B cell (primary cell): ENCODE results near the gene RET. TPM values are rescaled to one million over a fixed set of nuclear protein-coding genes. Genes with fewer than 3 reads are reported as not detected.

Source experiments
- ATAC-seq: fragments of 200-7000 bp; cut with Tn5 transposase; one replicate; pipeline ENCODE4 v1.10.0; 2021; ENCODE audit warnings: low read depth, mild to moderate bottlenecking, moderate number of reproducible peaks, moderate library complexity
- CTCF ChIA-PET: fragments of 350-600 bp; sonication (Branson Sonifier 250); formaldehyde crosslinking; loops from one replicate; lab custom pipeline; 2021; ENCODE audit warnings: antibody characterized with exemption, inconsistent platforms; lab: Charles Lee
- POLR2A ChIA-PET: fragments of 350-600 bp; sonication (Branson Sonifier 250); formaldehyde crosslinking; loops from one replicate; lab custom pipeline; 2021; ENCODE audit warnings: antibody characterized with exemption; lab: Charles Lee
- DNase-seq: peaks from one replicate; pipeline ENCODE4 v3.0.0; 2013
- H2AFZ ChIP-seq: 2 replicates; pipeline ENCODE4 v1.6.1; 2012; ENCODE audit warnings: mild to moderate bottlenecking, low read depth, low read length; ENCODE audit not compliant: insufficient read depth, poor library complexity, severe bottlenecking
- H3K27ac ChIP-seq, 2 donors: 1 replicate in 1 of 2; 2 replicates in 1 of 2; pipeline ENCODE4 v1.5.1; 2012 to 2013; ENCODE audit warnings: low read length in 2 of 2, mild to moderate bottlenecking in 2 of 2, moderate library complexity in 1 of 2
- H3K27me3 ChIP-seq, 4 experiments: fragments of 200-600 bp in 1 of 4; sonication (generic) in 1 of 4; replicated peaks in 1 of 4; 1 replicate in 2 of 4; 2 replicates in 2 of 4; pipeline versions ENCODE4 v1.6.1 to v1.7.0; 2013 to 2016; ENCODE audit warnings: low read length in 3 of 4, mild to moderate bottlenecking in 2 of 4, mixed read lengths in 1 of 4, moderate library complexity in 1 of 4; ENCODE audit not compliant: insufficient read depth in 4 of 4, control insufficient read depth in 3 of 4; ENCODE audit errors: control extremely low read depth in 1 of 4
- H3K36me3 ChIP-seq, 2 experiments: replicated peaks in 1 of 2; 1 replicate in 1 of 2; 2 replicates in 1 of 2; pipeline versions ENCODE4 v1.6.1 to v1.7.1; 2013; ENCODE audit warnings: low read length in 1 of 2; ENCODE audit not compliant: insufficient read depth in 2 of 2, control insufficient read depth in 1 of 2; ENCODE audit errors: control extremely low read depth in 1 of 2, extremely low read depth in 1 of 2
- H3K4me1 ChIP-seq, 2 donors: fragments of 200-600 bp in 1 of 2; sonication (generic) in 1 of 2; 1 replicate in 1 of 2; 2 replicates in 1 of 2; pipeline versions ENCODE4 v1.5.1 to v1.6.1; 2013 to 2017; ENCODE audit warnings: low read length in 2 of 2; ENCODE audit not compliant: control insufficient read depth in 2 of 2, insufficient read depth in 2 of 2
- H3K4me2 ChIP-seq: replicated peaks from 2 replicates; pipeline ENCODE3; 2012; ENCODE audit warnings: mild to moderate bottlenecking, low read depth, low read length; ENCODE audit not compliant: poor library complexity, severe bottlenecking
- H3K4me3 ChIP-seq, 5 experiments: fragments of 200-600 bp in 1 of 5; sonication (generic) in 1 of 5; 1 replicate in 3 of 5; 2 replicates in 2 of 5; pipeline versions ENCODE4 v1.5.1 to v1.7.0; 2011 to 2016; ENCODE audit warnings: low read length in 4 of 5, mild to moderate bottlenecking in 4 of 5, low read depth in 2 of 5, control low read depth in 1 of 5, moderate library complexity in 1 of 5; ENCODE audit not compliant: insufficient read depth in 1 of 5; ENCODE audit errors: control extremely low read depth in 1 of 5, extremely low read depth in 1 of 5
- H3K79me2 ChIP-seq: fragments of 200-600 bp; sonication (generic); one replicate; pipeline ENCODE4 v1.6.0; 2016; ENCODE audit warnings: low read length; ENCODE audit not compliant: control insufficient read depth, insufficient read depth
- H3K9ac ChIP-seq: fragments of 200-600 bp; sonication (generic); 2 replicates; pipeline ENCODE4 v1.6.1; 2017; ENCODE audit warnings: mild to moderate bottlenecking, low read length, moderate library complexity
- H3K9me3 ChIP-seq, 3 donors: one replicate each; pipeline versions ENCODE4 v1.6.1 to v1.7.1; 2013; ENCODE audit warnings: low read length in 2 of 3; ENCODE audit not compliant: control insufficient read depth in 2 of 3, insufficient read depth in 1 of 3; ENCODE audit errors: control extremely low read depth in 1 of 3
- H4K20me1 ChIP-seq: 2 replicates; pipeline ENCODE4 v1.6.0; 2012; ENCODE audit warnings: mild to moderate bottlenecking, low read length; ENCODE audit not compliant: insufficient read depth, control insufficient read depth, poor library complexity, severe bottlenecking
- H3K27ac Mint-ChIP-seq: one replicate; pipeline ENCODE4 v1.8.0; 2021; ENCODE audit warnings: mixed read lengths
- H3K27me3 Mint-ChIP-seq: one replicate; pipeline ENCODE4 v1.8.0; 2021; ENCODE audit warnings: mixed read lengths
- H3K4me1 Mint-ChIP-seq: one replicate; pipeline ENCODE4 v1.8.0; 2021; ENCODE audit warnings: mixed read lengths
- H3K4me3 Mint-ChIP-seq: one replicate; pipeline ENCODE4 v1.8.0; 2021; ENCODE audit warnings: mixed read lengths
- H3K9me3 Mint-ChIP-seq: one replicate; pipeline ENCODE4 v1.8.0; 2022; ENCODE audit warnings: mixed read lengths; ENCODE audit not compliant: insufficient read depth
- CTCF ChIP-seq: fragments of 200-600 bp; IDR thresholded peaks from one replicate; pipeline ENCODE4 v1.8.0; 2022; ENCODE audit warnings: antibody characterized with exemption, mild to moderate bottlenecking
- EZH2 ChIP-seq: IDR thresholded peaks from 2 replicates; pipeline ENCODE4 v1.6.1; 2012; ENCODE audit warnings: borderline replicate concordance, low read depth, mild to moderate bottlenecking, moderate library complexity, low read length; ENCODE audit not compliant: insufficient read depth, poor library complexity, severe bottlenecking
- WGBS: methylation state at CpG from one replicate; pipeline ENCODE4 v1.1.5; 2013; ENCODE audit warnings: missing lambda C conversion rate; ENCODE audit not compliant: insufficient coverage; 5-methylcytosine and 5-hydroxymethylcytosine counted together
- intact Hi-C: fragments of 100-400 bp; cut with micrococcal nuclease; formaldehyde crosslinking; loops from one replicate; pipeline ENCODE4 v1.10.0; 2022
- polyA plus RNA-seq: library from polyadenylated mRNA; depleted of rRNA; stranded (reverse); fragments of >200 nt; gene quantifications from 2 replicates; pipeline ENCODE4 v1.2.3, GENCODE V29; 2012
- total RNA-seq, 2 donors: library from RNA; stranded (reverse); fragments of 120-200 nt in 1 of 2; gene quantifications; 1 replicate in 1 of 2; 2 replicates in 1 of 2; pipeline versions ENCODE4 v1.2.3 to v1.2.4, GENCODE V29; 2013 to 2022

Gene RET
- total and polyA plus RNA-seq, 2 donors (not counting 1 experiment from before 2014, with no cell fraction given): 0.16 to 0.27 TPM

GRCh38 chr10:43122096-43122495, 45.2 kb downstream of the RET start:
- Histone ChIP-seq H3K4me2 (peak overlapping the region; percentile 47), H4K20me1 (no peaks in the 10 kb centered on the region), H3K79me2 (no peaks in the 10 kb centered on the region), H3K4me1 (peaks cover 33 to 45% of the 10 kb centered on the region in 2 donors), H3K9me3 (peaks cover 0 to 3% (median 0%) of the 10 kb centered on the region in 3 donors), H3K36me3 (no peaks in the 10 kb centered on the region), H3K27ac (peak overlapping the region; percentile 51 to 70), H2AFZ (peak overlapping the region; percentile 61), H3K4me3 (no peak overlapping the region), H3K27me3 (no peaks in the 10 kb centered on the region), H3K9ac (no peak overlapping the region)
- no peaks in the 10 kb centered on the region for H3K9me3 Mint-ChIP-seq
- WGBS: 13% methylated on average over 4 of the region's 4 CpGs
- H3K4me3 Mint-ChIP-seq: peak overlapping the region; percentile 71
- H3K27me3 Mint-ChIP-seq: no peaks in the 10 kb centered on the region
- intact Hi-C loops: no loop called here
- CTCF ChIA-PET: interaction anchor here (0.6 to 2.3 kb wide), 3 partner anchors 11 to 338 kb away, joined by 3 to 9 read pairs (median 3); partner anchors contain the start of gene CSGALNACT2
- H3K4me1 Mint-ChIP-seq: peaks cover 45% of the 10 kb centered on the region
- ATAC-seq: no peak
- H3K27ac Mint-ChIP-seq: peak overlapping the region; percentile 95
- TF ChIP-seq CTCF (no peak), EZH2 (no peak)
- POLR2A ChIA-PET: interaction anchor here (2.4 kb wide), 1 partner anchor 16 kb away, joined by 7 read pairs; the partner anchor contains the start of gene CSGALNACT2
- DNase-seq: no peak

- WGBS: 94% methylated on average over 5 of the region's 7 CpGs
- peak overlapping the region; percentile 41 for H3K27ac Mint-ChIP-seq
- no peaks in the 10 kb centered on the region for H3K36me3 ChIP-seq
- H3K9me3 Mint-ChIP-seq: no peaks in the 10 kb centered on the region
- ATAC-seq (no peak), DNase-seq (no peak)
- no peak overlapping the region for H3K27ac ChIP-seq
- no peak overlapping the region for H3K4me2 ChIP-seq
- no peak overlapping the region for H2AFZ ChIP-seq
- no peak overlapping the region for H3K9ac ChIP-seq
- H3K4me3 Mint-ChIP-seq: no peak overlapping the region
- H3K79me2 ChIP-seq: no peaks in the 10 kb centered on the region
- H3K4me1 Mint-ChIP-seq: peaks cover 52% of the 10 kb centered on the region
- H3K27me3 ChIP-seq: no peaks in the 10 kb centered on the region
- intact Hi-C loops: no loop called here
- H3K9me3 ChIP-seq: peaks cover 0 to 3% (median 0%) of the 10 kb centered on the region in 3 donors
- H3K27me3 Mint-ChIP-seq: no peaks in the 10 kb centered on the region
- H4K20me1 ChIP-seq: no peaks in the 10 kb centered on the region
- TF ChIP-seq EZH2: no peak
- ChIA-PET CTCF (interaction anchor here (0.6 kb wide), 1 partner anchor 338 kb away, joined by 3 read pairs; no protein-coding TSS in a partner anchor), POLR2A (no interaction called here)
- H3K4me3 ChIP-seq: no peak overlapping the region
- peaks cover 38 to 50% of the 10 kb centered on the region in 2 donors for H3K4me1 ChIP-seq
These were observed 46.0 kb downstream of the RET start for GRCh38 chr10:43122826-43123225.
